H1 (cell line): ENCODE data around the gene ARHGAP32.

Experiments
- CBX5 ChIP-seq: fragments of 300-800, 300-1000 bp; sonication (generic); IDR thresholded peaks from 2 replicates; pipeline ENCODE4 v1.7.1; 2016; ENCODE audit warnings: antibody characterized with exemption, low read length, low read depth
- CREB1 ChIP-seq: IDR thresholded peaks from 2 replicates; pipeline ENCODE4 v1.6.1; 2012; ENCODE audit warnings: inconsistent platforms
- EP300 ChIP-seq, 2 experiments: IDR thresholded peaks; 1 replicate in 1 of 2; 2 replicates in 1 of 2; pipeline ENCODE4 v1.6.1; 2011 to 2012; ENCODE audit warnings: low read depth in 2 of 2, low read length in 2 of 2, mild to moderate bottlenecking in 2 of 2, borderline replicate concordance in 1 of 2, inconsistent platforms in 1 of 2, moderate library complexity in 1 of 2
- EZH2 ChIP-seq: fragments of 200-600 bp; sonication (generic); IDR thresholded peaks from 2 replicates; pipeline ENCODE4 v1.7.1; 2012; ENCODE audit warnings: low read depth, mild to moderate bottlenecking, moderate library complexity, low read length, inconsistent platforms; ENCODE audit not compliant: severe bottlenecking
- KDM1A ChIP-seq: fragments of 200-600, 300-600 bp; sonication (generic); IDR thresholded peaks from 2 replicates; pipeline ENCODE4 v1.7.1; 2016; ENCODE audit warnings: mild to moderate bottlenecking, low read length, borderline replicate concordance
- POLR2A ChIP-seq, 2 experiments: IDR thresholded peaks; 1 replicate in 1 of 2; 2 replicates in 1 of 2; pipeline ENCODE4 v1.6.1; 2011; ENCODE audit warnings: low read depth in 2 of 2, low read length in 2 of 2, mild to moderate bottlenecking in 2 of 2; ENCODE audit errors: control extremely low read depth in 1 of 2
- RFX5 ChIP-seq: IDR thresholded peaks from 2 replicates; pipeline ENCODE4 v1.6.1; 2011; ENCODE audit warnings: low read depth, low read length, improper control_type of control experiment, borderline replicate concordance
- SP1 ChIP-seq: IDR thresholded peaks from 2 replicates; pipeline ENCODE4 v1.6.1; 2011; ENCODE audit warnings: low read depth, low read length
- TF ChIP-seq, protein P1 (sequence below), 3 experiments: IDR thresholded peaks; 1 replicate in 2 of 3; 2 replicates in 1 of 3; pipeline versions ENCODE4 v1.5.1 to v1.6.1; 2011; ENCODE audit warnings: low read length in 3 of 3, mild to moderate bottlenecking in 3 of 3, inconsistent platforms in 2 of 3, low read depth in 1 of 3, moderate library complexity in 1 of 3; ENCODE audit not compliant: insufficient read depth in 1 of 3; ENCODE audit errors: control extremely low read depth in 1 of 3
- TF ChIP-seq, protein P2 (sequence below): IDR thresholded peaks from 2 replicates; pipeline ENCODE4 v1.6.1; 2012; ENCODE audit warnings: inconsistent platforms

DNA sequence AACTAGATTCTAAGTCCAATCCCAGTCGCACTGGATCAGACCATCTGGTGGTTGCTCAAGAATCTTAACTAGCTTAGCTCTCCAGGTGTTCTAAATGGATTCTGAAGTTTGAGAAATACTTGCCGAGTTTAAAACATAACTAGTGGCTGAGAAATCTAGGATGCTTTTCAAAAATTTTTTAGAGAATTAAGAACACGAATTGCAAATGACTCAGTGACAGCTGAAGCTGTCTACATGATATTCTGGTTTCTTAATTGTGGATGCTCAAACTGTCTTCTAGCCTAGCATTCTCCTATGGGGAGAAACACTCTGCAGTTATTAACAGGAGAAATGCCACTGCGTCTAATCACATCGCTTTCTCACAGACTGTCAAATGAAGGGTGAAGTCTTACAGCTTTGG is 229.2 kb downstream of the ARHGAP32 start:
- TF ChIP-seq, protein P1, sequence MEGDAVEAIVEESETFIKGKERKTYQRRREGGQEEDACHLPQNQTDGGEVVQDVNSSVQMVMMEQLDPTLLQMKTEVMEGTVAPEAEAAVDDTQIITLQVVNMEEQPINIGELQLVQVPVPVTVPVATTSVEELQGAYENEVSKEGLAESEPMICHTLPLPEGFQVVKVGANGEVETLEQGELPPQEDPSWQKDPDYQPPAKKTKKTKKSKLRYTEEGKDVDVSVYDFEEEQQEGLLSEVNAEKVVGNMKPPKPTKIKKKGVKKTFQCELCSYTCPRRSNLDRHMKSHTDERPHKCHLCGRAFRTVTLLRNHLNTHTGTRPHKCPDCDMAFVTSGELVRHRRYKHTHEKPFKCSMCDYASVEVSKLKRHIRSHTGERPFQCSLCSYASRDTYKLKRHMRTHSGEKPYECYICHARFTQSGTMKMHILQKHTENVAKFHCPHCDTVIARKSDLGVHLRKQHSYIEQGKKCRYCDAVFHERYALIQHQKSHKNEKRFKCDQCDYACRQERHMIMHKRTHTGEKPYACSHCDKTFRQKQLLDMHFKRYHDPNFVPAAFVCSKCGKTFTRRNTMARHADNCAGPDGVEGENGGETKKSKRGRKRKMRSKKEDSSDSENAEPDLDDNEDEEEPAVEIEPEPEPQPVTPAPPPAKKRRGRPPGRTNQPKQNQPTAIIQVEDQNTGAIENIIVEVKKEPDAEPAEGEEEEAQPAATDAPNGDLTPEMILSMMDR (IDR thresholded peaks at IDR 0.05; ENCODE audit: control extremely low read depth in 1 of 3, insufficient read depth in 1 of 3, low read depth in 1 of 3, low read length in 3 of 3) = no peak
- TF ChIP-seq KDM1A (no peak), POLR2A (IDR thresholded peaks at IDR 0.05; ENCODE audit: control extremely low read depth in 1 of 2, low read depth in 2 of 2, low read length in 2 of 2) (no peak), EZH2 (no peak), SP1 (no peak), CBX5 (no peak), CREB1 (no peak), EP300 (IDR thresholded peaks at IDR 0.05; ENCODE audit: borderline replicate concordance in 1 of 2, low read depth in 2 of 2, low read length in 2 of 2) (no peak), RFX5 (no peak)
- TF ChIP-seq, protein P2, sequence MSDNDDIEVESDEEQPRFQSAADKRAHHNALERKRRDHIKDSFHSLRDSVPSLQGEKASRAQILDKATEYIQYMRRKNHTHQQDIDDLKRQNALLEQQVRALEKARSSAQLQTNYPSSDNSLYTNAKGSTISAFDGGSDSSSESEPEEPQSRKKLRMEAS = no peak
